Body of pancreas (tissue), 4 donors: ENCODE data around the gene FRMD4B.

ENCODE experiments used
- CTCF ChIP-seq, 7 experiments: fragments of 450-650 bp in 4 of 7; fragments of 200-600 bp in 3 of 7; sonication (generic) in 3 of 7; IDR thresholded peaks; one replicate each; pipeline ENCODE4 v1.5.1; 2016 to 2019; ENCODE audit warnings: antibody characterized with exemption in 7 of 7
- POLR2A ChIP-seq, 3 donors: fragments of 450-650 bp; IDR thresholded peaks; one replicate each; pipeline ENCODE4 v1.6.1; 2016; ENCODE audit warnings: antibody characterized with exemption in 3 of 3, mild to moderate bottlenecking in 2 of 3

GRCh38 chr3:69259125-69259524 lies 126.8 kb downstream of the FRMD4B start:
- TF ChIP-seq POLR2A (IDR thresholded peaks at IDR 0.05) (no peak), CTCF (IDR thresholded peaks at IDR 0.05) (no peak)
